Limb (tissue), 2 donors: ENCODE data around the gene OR4F16.
"Not testable (repeated sequence)": the region's sequence is repeated elsewhere in the genome, so short reads cannot be mapped to it uniquely, and the experiment has no call there.

Experiments
- DNase-seq, 2 donors: peaks; one replicate each; pipeline ENCODE4 v3.0.0-alpha.2; 2016; ENCODE audit errors: extremely low spot score in 2 of 2

Gene OR4F16, protein sequence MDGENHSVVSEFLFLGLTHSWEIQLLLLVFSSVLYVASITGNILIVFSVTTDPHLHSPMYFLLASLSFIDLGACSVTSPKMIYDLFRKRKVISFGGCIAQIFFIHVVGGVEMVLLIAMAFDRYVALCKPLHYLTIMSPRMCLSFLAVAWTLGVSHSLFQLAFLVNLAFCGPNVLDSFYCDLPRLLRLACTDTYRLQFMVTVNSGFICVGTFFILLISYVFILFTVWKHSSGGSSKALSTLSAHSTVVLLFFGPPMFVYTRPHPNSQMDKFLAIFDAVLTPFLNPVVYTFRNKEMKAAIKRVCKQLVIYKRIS

GRCh38 chr1:686554-686953, at the start of gene OR4F16:
TSS of gene OR4F16 (minus strand) at chr1:686654. CDS start at chr1:686654, 0 bp downstream.
- not testable (repeated sequence) for DNase-seq

DNA sequence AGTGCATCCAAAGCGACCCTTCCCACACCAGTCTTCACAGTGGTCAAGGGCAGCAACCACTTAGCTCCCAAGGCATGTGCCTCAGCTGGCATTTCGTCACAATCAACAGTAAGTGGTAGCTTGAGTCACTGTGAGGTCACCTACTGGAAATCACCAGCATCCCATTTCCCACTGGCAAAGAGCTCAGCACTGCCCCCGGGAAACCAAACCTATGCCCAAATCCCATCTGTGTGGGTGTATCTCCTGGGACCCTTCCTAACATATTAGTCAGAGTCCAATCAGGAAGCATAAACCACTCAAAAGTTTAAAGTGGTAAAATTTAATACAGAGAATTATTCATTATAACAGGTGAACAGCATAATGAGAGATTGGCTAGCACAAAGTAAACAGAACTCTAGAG, 47.2 kb upstream of the OR4F16 start:
- DNase-seq = not testable (repeated sequence)

DNA sequence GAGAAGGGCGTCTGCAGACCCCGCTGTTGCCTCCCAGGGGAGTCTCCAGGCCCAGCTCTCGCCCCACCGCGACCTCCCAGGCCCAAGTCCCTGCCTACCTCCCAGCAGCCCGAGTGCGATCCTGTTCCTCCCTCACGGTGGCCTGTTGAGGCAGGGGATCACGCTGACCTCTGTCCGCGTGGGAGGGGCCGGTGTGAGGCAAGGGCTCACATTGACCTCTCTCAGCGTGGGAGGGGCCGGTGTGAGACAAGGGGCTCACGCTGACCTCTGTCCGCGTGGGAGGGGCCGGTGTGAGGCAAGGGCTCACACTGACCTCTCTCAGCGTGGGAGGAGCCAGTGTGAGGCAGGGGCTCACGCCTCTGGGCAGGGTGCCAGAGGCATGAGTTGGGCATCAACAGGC, 40.6 kb upstream of the OR4F16 start:
- DNase-seq = not testable (repeated sequence)
